K562 (cell line): Measurements from ENCODE around the gene ART1. TPM values are rescaled to one million over a fixed set of nuclear protein-coding genes. Genes with fewer than 3 reads are reported as not detected.
"Not testable (repeated sequence)": the region's sequence is repeated elsewhere in the genome, so short reads cannot be mapped to it uniquely, and the experiment has no call there.

Experiments used
- ATAC-seq: fragments of 200-7000 bp; cut with Tn5 transposase; 3 replicates; pipeline ENCODE4 v1.9.1; 2020; ENCODE audit warnings: moderate library complexity
- BruUV-seq: library from RNA; stranded (reverse); fragments of 400-500 nt; replicated peaks from 2 replicates; lab custom pipeline; 2021; lab: Mats Ljungman, UMichigan
- CTCF ChIA-PET: fragments of 300-600 bp; formaldehyde crosslinking; extraction: SDS; loops from one replicate; lab custom pipeline; 2021; ENCODE audit warnings: low intra/inter-chr PET ratio; lab: Yijun Ruan, JAX
- POLR2A ChIA-PET: fragments of 300-600, 350-650 bp; sonication (Branson Sonifier 250); formaldehyde crosslinking; extraction: SDS; loops from one replicate; lab custom pipeline; 2021; ENCODE audit warnings: antibody characterized with exemption, inconsistent platforms; lab: Yijun Ruan, JAX
- DNase-seq, 4 experiments: peaks; one replicate each; pipeline versions ENCODE4 v3.0.0 to v3.0.0-alpha.2; 2011 to 2018; ENCODE audit warnings: low spot score in 3 of 4, mixed read lengths in 3 of 4; ENCODE audit errors: extremely low read depth in 1 of 4
- FAIRE-seq: peaks from 2 replicates; lab custom pipeline; 2011; peaks lifted over from hg19 to GRCh38; lab: Jason Lieb, UNC
- H2AFZ ChIP-seq: 2 replicates; pipeline ENCODE4 v1.6.0; 2011; ENCODE audit warnings: low read depth, low read length, control low read depth, inconsistent platforms
- H3K27ac ChIP-seq: fragments of 200-600 bp; 3 replicates; pipeline ENCODE4 v1.8.0; 2011; ENCODE audit warnings: low read depth, mild to moderate bottlenecking, control low read depth, inconsistent platforms, low read length, moderate library complexity, mixed read lengths; ENCODE audit errors: extremely low read depth
- H3K27me3 ChIP-seq, 2 experiments: fragments of 300-600 bp in 1 of 2; 2 replicates in 1 of 2; 3 replicates in 1 of 2; pipeline versions ENCODE4 v1.6.0 to v1.8.0; 2011; ENCODE audit warnings: inconsistent platforms in 2 of 2, low read length in 2 of 2, mild to moderate bottlenecking in 1 of 2, mixed read lengths in 1 of 2, moderate library complexity in 1 of 2; ENCODE audit not compliant: control insufficient read depth in 2 of 2, insufficient read depth in 2 of 2
- H3K36me3 ChIP-seq: fragments of 300-600 bp; 3 replicates; pipeline ENCODE4 v1.8.0; 2011; ENCODE audit warnings: mild to moderate bottlenecking, low read length, inconsistent platforms; ENCODE audit not compliant: control insufficient read depth, insufficient read depth
- H3K4me1 ChIP-seq, 2 experiments: fragments of 200-600 bp in 1 of 2; replicated peaks in 1 of 2; 2 replicates in 1 of 2; 3 replicates in 1 of 2; pipeline versions ENCODE4 v1.5.1 to v1.8.0; 2011; ENCODE audit warnings: inconsistent platforms in 2 of 2, low read length in 2 of 2, mild to moderate bottlenecking in 1 of 2, mixed read lengths in 1 of 2, moderate library complexity in 1 of 2; ENCODE audit not compliant: control insufficient read depth in 2 of 2, insufficient read depth in 2 of 2
- H3K4me2 ChIP-seq: 2 replicates; pipeline ENCODE4 v1.6.1; 2011; ENCODE audit warnings: low read length, control low read depth, inconsistent platforms, mixed read lengths; ENCODE audit not compliant: insufficient read depth
- H3K4me3 ChIP-seq: fragments of 200-600 bp; sonication (generic), shearing (Covaris generic); 2 replicates; pipeline ENCODE4 v1.5.1; 2016; ENCODE audit warnings: control low read depth, inconsistent platforms
- H3K79me2 ChIP-seq: fragments of 200-600 bp; 3 replicates; pipeline ENCODE4 v1.8.0; 2011; ENCODE audit warnings: low read length, inconsistent platforms; ENCODE audit not compliant: control insufficient read depth, insufficient read depth
- H3K9ac ChIP-seq, 2 experiments: 2 replicates each; pipeline versions ENCODE4 v1.6.0 to v1.6.1; 2011; ENCODE audit warnings: low read depth in 2 of 2, low read length in 2 of 2, control low read depth in 1 of 2, inconsistent platforms in 1 of 2, mild to moderate bottlenecking in 1 of 2, mixed read lengths in 1 of 2; ENCODE audit not compliant: insufficient read depth in 1 of 2
- H3K9me1 ChIP-seq: one replicate; pipeline ENCODE4 v1.6.0; 2011; ENCODE audit warnings: inconsistent platforms, mild to moderate bottlenecking, low read length, moderate library complexity; ENCODE audit not compliant: control insufficient read depth, insufficient read depth
- H3K9me3 ChIP-seq: replicated peaks from 2 replicates; pipeline ENCODE4 v1.5.1; 2011; ENCODE audit warnings: low read depth, low read length, inconsistent platforms; ENCODE audit not compliant: control insufficient read depth, insufficient read depth
- H4K20me1 ChIP-seq: replicated peaks from 2 replicates; pipeline ENCODE4 v1.6.1; 2011; ENCODE audit warnings: low read length, inconsistent platforms, mixed read lengths; ENCODE audit not compliant: control insufficient read depth, insufficient read depth
- CHD1 ChIP-seq: fragments of 200-600 bp; sonication (generic); IDR thresholded peaks from one replicate; pipeline ENCODE4 v1.6.1; 2012; ENCODE audit warnings: mild to moderate bottlenecking, moderate library complexity, low read length, inconsistent platforms
- CSDE1 ChIP-seq, 2 experiments: fragments of 450-650 bp; IDR thresholded peaks; 2 replicates each; pipeline ENCODE4 v1.6.1; 2016; ENCODE audit warnings: mild to moderate bottlenecking in 1 of 2
- CTBP1 ChIP-seq: fragments of 450-650 bp; IDR thresholded peaks from 2 replicates; pipeline ENCODE4 v1.6.1; 2016; ENCODE audit warnings: borderline replicate concordance
- ESRRA ChIP-seq: fragments of 450-650 bp; IDR thresholded peaks from 2 replicates; pipeline ENCODE4 v1.6.1; 2014; ENCODE audit warnings: low read depth, mild to moderate bottlenecking, moderate library complexity, borderline replicate concordance
- KDM1A ChIP-seq, 2 experiments: fragments of 450-650 bp; IDR thresholded peaks; 2 replicates each; pipeline ENCODE4 v1.6.1; 2016; ENCODE audit warnings: mild to moderate bottlenecking in 2 of 2
- RCOR1 ChIP-seq, 2 experiments: IDR thresholded peaks; 2 replicates each; pipeline ENCODE4 v1.6.1; 2012; ENCODE audit warnings: low read depth in 2 of 2, low read length in 2 of 2, borderline replicate concordance in 1 of 2, improper control_type of control experiment in 1 of 2
- ZNF444 ChIP-seq: fragments of 250-450 bp; sonication (Bioruptor Pico); IDR thresholded peaks from 2 replicates; pipeline ENCODE4 v1.4.0; 2020; ENCODE audit warnings: mild to moderate bottlenecking, moderate library complexity
- ZNF609 ChIP-seq: sonication (generic); formaldehyde crosslinking; IDR thresholded peaks from 2 replicates; pipeline ENCODE4 v1.8.1; 2023; ENCODE audit warnings: missing genetic modification reagents, mild to moderate bottlenecking, borderline replicate concordance
- WGBS: fragments of 100-300 bp; shearing (Covaris generic); methylation state at CpG from one replicate; pipeline ENCODE4 v1.1.6; 2016; ENCODE audit warnings: low coverage, mixed read lengths; ENCODE audit not compliant: insufficient coverage; ENCODE audit errors: missing lambda C conversion rate; 5-methylcytosine and 5-hydroxymethylcytosine counted together
- in situ Hi-C: fragments of 300-500 bp; cut with MboI; formaldehyde crosslinking; loops from 4 replicates; pipeline ENCODE4 v1.15.0; 2018; ENCODE audit warnings: inconsistent platforms, mixed read lengths
- intact Hi-C: fragments of 100-400 bp; cut with micrococcal nuclease; formaldehyde crosslinking; loops from 2 replicates; pipeline ENCODE4 v1.14.2; 2022
- polyA plus RNA-seq, 8 experiments: library from polyadenylated mRNA; depleted of rRNA in 4 of 8; stranded (reverse) in 5 of 8; unstranded in 3 of 8; fragments of >200 nt; fragmentation: Nextera tagmentation in 2 of 8; fragmentation: Illumina TruSeq in 1 of 8; extraction: Ambion mirVana in 2 of 8; extraction: Trizol in 1 of 8; gene quantifications; 2 replicates each; pipeline versions ENCODE4 v1.2.1 to v1.2.3, GENCODE V29; 2011 to 2014; ENCODE audit warnings: inconsistent platforms in 1 of 8, missing spikeins in 1 of 8
- total RNA-seq, 7 experiments: library from RNA; depleted of rRNA in 6 of 7; stranded (reverse); fragments of >200 nt in 6 of 7; fragmentation: Illumina TruSeq in 2 of 7; extraction: Trizol in 2 of 7; gene quantifications; 2 replicates each; pipeline versions ENCODE4 v1.2.1 to v1.2.3, GENCODE V29; 2011 to 2021; ENCODE audit warnings: low replicate concordance in 1 of 7
- TF ChIP-seq, protein P1 (sequence below): fragments of 450-650 bp; IDR thresholded peaks from 2 replicates; pipeline ENCODE4 v1.6.1; 2016; ENCODE audit warnings: low read depth, mild to moderate bottlenecking, moderate library complexity

Gene ART1
- total and polyA plus RNA-seq, 9 of the 15 experiments (the other 6 are each of a cell fraction or from before 2014, with no cell fraction given): not detected

DNA sequence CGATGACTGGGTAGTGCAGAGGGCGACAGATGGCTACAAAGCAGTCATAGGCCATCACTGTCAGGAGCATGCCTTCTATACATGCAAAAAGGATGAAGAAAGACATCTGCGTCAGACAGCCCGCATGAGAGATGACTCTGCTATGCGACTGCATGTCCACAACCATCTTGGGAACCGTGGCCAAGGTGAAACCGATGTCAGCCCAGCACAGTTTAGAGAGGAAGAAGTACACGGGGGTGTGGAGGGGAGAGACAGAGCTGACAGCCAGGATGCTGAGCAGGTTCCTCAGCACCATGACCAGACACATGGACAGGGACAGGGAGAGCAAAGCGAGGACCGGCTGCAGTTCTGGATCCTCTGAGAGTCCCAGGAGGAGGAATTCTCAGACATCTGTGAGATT lies 44.7 kb upstream of the ART1 start:
- H3K79me2 ChIP-seq, H3K36me3 ChIP-seq, H3K9ac ChIP-seq, H3K27ac ChIP-seq, BruUV-seq, DNase-seq, H3K9me3 ChIP-seq, FAIRE-seq, ATAC-seq, H4K20me1 ChIP-seq, H3K27me3 ChIP-seq, H2AFZ ChIP-seq, H3K4me3 ChIP-seq, CTCF ChIA-PET, H3K9me1 ChIP-seq, H3K4me2 ChIP-seq, POLR2A ChIA-PET: not testable (repeated sequence)
- in situ Hi-C loops (loop anchor here (10.0 kb wide), 1 partner anchor 135 kb away; no protein-coding TSS in a partner anchor), intact Hi-C loops (loop anchor here (10.0 kb wide), 1 partner anchor 145 kb away; no protein-coding TSS in a partner anchor)
- 0% methylated on average over 9 of the region's 10 CpGs for WGBS
- peaks cover 0 to 11% of the 10 kb centered on the region in 2 experiments; a peak in 2 of 5 replicates for H3K4me1 ChIP-seq

DNA sequence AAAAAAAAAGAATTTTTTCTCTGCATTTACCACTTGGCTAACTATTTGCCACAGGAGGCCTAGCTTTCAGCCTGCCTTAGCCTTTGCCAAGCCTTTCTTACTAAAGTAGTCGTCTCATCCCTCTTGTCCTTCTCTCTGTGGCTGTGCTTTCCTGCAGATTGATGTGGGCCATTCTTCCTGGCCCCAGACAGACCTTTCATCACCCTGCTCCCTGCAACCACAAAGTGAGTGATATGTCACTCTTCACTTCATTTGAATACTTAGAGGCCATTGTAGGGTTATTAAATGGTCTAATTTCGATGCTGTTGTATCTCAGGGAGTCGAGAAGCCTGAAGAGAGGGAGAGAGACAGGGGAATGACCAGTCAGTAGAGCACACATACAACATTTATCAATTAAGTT lies 40.8 kb upstream of the ART1 start:
- Histone ChIP-seq H3K4me1 (peaks cover 0 to 13% of the 10 kb centered on the region in 2 experiments; a peak in 3 of 5 replicates), H3K9me1 (no peaks in the 10 kb centered on the region), H3K36me3 (no peaks in the 10 kb centered on the region), H3K27ac (no peak overlapping the region), H3K27me3 (peaks cover 5 to 11% of the 10 kb centered on the region in 2 experiments; a peak in 4 of 5 replicates), H3K9me3 (no peaks in the 10 kb centered on the region), H2AFZ (no peak overlapping the region), H3K9ac (no peak overlapping the region), H4K20me1 (no peaks in the 10 kb centered on the region), H3K4me3 (no peak overlapping the region), H3K4me2 (no peak overlapping the region), H3K79me2 (no peaks in the 10 kb centered on the region)
- in situ Hi-C loops (loop anchor here (10.0 kb wide), 1 partner anchor 139 kb away; no protein-coding TSS in a partner anchor), intact Hi-C loops (loop anchor here (10.0 kb wide), 1 partner anchor 149 kb away; no protein-coding TSS in a partner anchor)
- 0% methylated on average over 3 of the region's 3 CpGs for WGBS
- BruUV-seq: no TSS peak
- ATAC-seq (peak; percentile 69), DNase-seq (no peak), FAIRE-seq (no peak)
- CTCF ChIA-PET: no interaction called here
- POLR2A ChIA-PET: interaction anchor here (0.6 to 0.7 kb wide), 2 partner anchors 137 to 190 kb away, joined by 3 to 4 read pairs; no protein-coding TSS in a partner anchor
- no peak for TF ChIP-seq CHD1
- 0 out of 4 replicates have a peak, but pooled peaks of 1 of the 2 experiments have one; percentile 32 for TF ChIP-seq RCOR1 (IDR thresholded peaks at IDR 0.05; ENCODE audit: borderline replicate concordance in 1 of 2, low read depth in 2 of 2, low read length in 2 of 2)
- TF ChIP-seq ZNF444 (CRISPR knock-in tag): no peak
- no peak; the same call in 1 of the 2 replicates for TF ChIP-seq ESRRA
- peak; percentile 27; the same call in 1 of the 2 replicates for TF ChIP-seq CTBP1
- no peak for TF ChIP-seq CSDE1 (IDR thresholded peaks at IDR 0.05)
- TF ChIP-seq KDM1A (IDR thresholded peaks at IDR 0.05): 0 out of 4 replicates have a peak, but pooled peaks of 1 of the 2 experiments have one; percentile 13
- no peak for TF ChIP-seq ZNF609 (CRISPR knock-in tag)
- TF ChIP-seq, protein P1, sequence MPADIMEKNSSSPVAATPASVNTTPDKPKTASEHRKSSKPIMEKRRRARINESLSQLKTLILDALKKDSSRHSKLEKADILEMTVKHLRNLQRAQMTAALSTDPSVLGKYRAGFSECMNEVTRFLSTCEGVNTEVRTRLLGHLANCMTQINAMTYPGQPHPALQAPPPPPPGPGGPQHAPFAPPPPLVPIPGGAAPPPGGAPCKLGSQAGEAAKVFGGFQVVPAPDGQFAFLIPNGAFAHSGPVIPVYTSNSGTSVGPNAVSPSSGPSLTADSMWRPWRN: 0 out of 2 replicates have a peak, but pooled peaks have one; percentile 32
